K562 (cell line): ENCODE results near the gene BAG1. TPM values are rescaled to one million over a fixed set of nuclear protein-coding genes. Genes with fewer than 3 reads are reported as not detected.

ENCODE experiments used
- ATF3 ChIP-seq, 2 experiments: fragments of 450-650 bp in 1 of 2; sonication (generic) in 1 of 2; formaldehyde crosslinking in 1 of 2; IDR thresholded peaks in 1 of 2; conservative IDR thresholded peaks in 1 of 2; 2 replicates each; pipeline versions ENCODE4 v1.6.1 to v1.8.1; 2016 to 2023; ENCODE audit warnings: mild to moderate bottlenecking in 2 of 2, moderate library complexity in 2 of 2, inconsistent platforms in 1 of 2, missing genetic modification reagents in 1 of 2
- BCL6 ChIP-seq: fragments of 250-450 bp; sonication (Bioruptor Pico); IDR thresholded peaks from 2 replicates; pipeline ENCODE4 v1.4.0; 2020
- CEBPG ChIP-seq, 3 experiments: fragments of 200-800 bp in 1 of 3; sonication (Bioruptor generic) in 1 of 3; sonication (generic) in 1 of 3; formaldehyde crosslinking in 1 of 3; IDR thresholded peaks in 2 of 3; conservative IDR thresholded peaks in 1 of 3; 2 replicates each; pipeline versions ENCODE4 v1.6.1 to v1.8.0; 2016 to 2022; ENCODE audit warnings: missing compliant biosample characterization in 2 of 3, missing genetic modification characterization in 2 of 3, mild to moderate bottlenecking in 1 of 3, missing genetic modification reagents in 1 of 3
- CHD2 ChIP-seq: IDR thresholded peaks from 2 replicates; pipeline ENCODE4 v1.6.1; 2011; ENCODE audit warnings: low read depth, low read length
- DPF2 ChIP-seq: fragments of 450-650 bp; IDR thresholded peaks from 2 replicates; pipeline ENCODE4 v1.6.1; 2016
- EP400 ChIP-seq: fragments of 450-650 bp; IDR thresholded peaks from 2 replicates; pipeline ENCODE4 v1.6.1; 2017; ENCODE audit warnings: antibody characterized with exemption, mild to moderate bottlenecking, moderate library complexity
- FIP1L1 ChIP-seq: fragments of 200-400 bp; formaldehyde crosslinking; IDR thresholded peaks from 2 replicates; pipeline ENCODE4 v1.6.1; 2018; ENCODE audit warnings: mild to moderate bottlenecking, low read depth, low read length; ENCODE audit not compliant: poor library complexity, severe bottlenecking
- HNRNPK ChIP-seq: fragments of 200-400 bp; formaldehyde crosslinking; IDR thresholded peaks from one replicate; pipeline ENCODE4 v1.6.1; 2018; ENCODE audit warnings: mild to moderate bottlenecking, low read depth, low read length; ENCODE audit not compliant: poor library complexity, severe bottlenecking
- KAT7 ChIP-seq: sonication (generic); formaldehyde crosslinking; IDR thresholded peaks from 2 replicates; pipeline ENCODE4 v1.8.0; 2022; ENCODE audit warnings: missing genetic modification reagents, mild to moderate bottlenecking, borderline replicate concordance
- MLLT1 ChIP-seq, 2 experiments: fragments of 450-650 bp; IDR thresholded peaks; 2 replicates each; pipeline ENCODE4 v1.6.1; 2016
- NFRKB ChIP-seq: fragments of 450-650 bp; IDR thresholded peaks from 2 replicates; pipeline ENCODE4 v1.6.1; 2016; ENCODE audit warnings: low read depth
- NKRF ChIP-seq: fragments of 450-650 bp; IDR thresholded peaks from 2 replicates; pipeline ENCODE4 v1.6.1; 2016; ENCODE audit warnings: borderline replicate concordance
- RAD51 ChIP-seq: fragments of 450-650 bp; IDR thresholded peaks from 2 replicates; pipeline ENCODE4 v1.7.1; 2016; ENCODE audit warnings: low read depth, mild to moderate bottlenecking, borderline replicate concordance
- SAP30 ChIP-seq: fragments of 200-600 bp; sonication (generic); IDR thresholded peaks from 2 replicates; pipeline ENCODE4 v1.6.1; 2012; ENCODE audit warnings: borderline replicate concordance, low read depth, mild to moderate bottlenecking, moderate library complexity, low read length, control low read depth, inconsistent platforms; ENCODE audit not compliant: insufficient read depth, poor library complexity, severe bottlenecking
- SMARCA4 ChIP-seq: fragments of 450-650 bp; IDR thresholded peaks from 2 replicates; pipeline ENCODE4 v1.6.1; 2016
- SMARCA5 ChIP-seq: fragments of 450-650 bp; IDR thresholded peaks from 2 replicates; pipeline ENCODE4 v1.6.1; 2016
- SNRNP70 ChIP-seq: fragments of 200-400 bp; formaldehyde crosslinking; optimal IDR thresholded peaks from 2 replicates; pipeline ENCODE3; 2017; ENCODE audit warnings: low read depth, low read length
- STAT5A ChIP-seq: IDR thresholded peaks from 2 replicates; pipeline ENCODE4 v1.6.1; 2012; ENCODE audit warnings: low read length, inconsistent platforms, borderline replicate concordance
- TAF1 ChIP-seq: IDR thresholded peaks from 2 replicates; pipeline ENCODE4 v1.6.1; 2011; ENCODE audit warnings: mild to moderate bottlenecking, low read length, moderate library complexity; ENCODE audit not compliant: insufficient read depth, control insufficient read depth, severe bottlenecking; ENCODE audit errors: extremely low read depth
- UBTF ChIP-seq, 2 experiments: IDR thresholded peaks; 2 replicates each; pipeline ENCODE4 v1.6.1; 2012; ENCODE audit warnings: improper control_type of control experiment in 2 of 2, low read depth in 2 of 2, low read length in 2 of 2, borderline replicate concordance in 1 of 2
- ZNF232 ChIP-seq: sonication (generic); formaldehyde crosslinking; IDR thresholded peaks from 2 replicates; pipeline ENCODE4 v1.8.0; 2022; ENCODE audit warnings: mild to moderate bottlenecking, missing genetic modification reagents
- polyA plus RNA-seq, 8 experiments: library from polyadenylated mRNA; depleted of rRNA in 4 of 8; stranded (reverse) in 5 of 8; unstranded in 3 of 8; fragments of >200 nt; fragmentation: Nextera tagmentation in 2 of 8; fragmentation: Illumina TruSeq in 1 of 8; extraction: Ambion mirVana in 2 of 8; extraction: Trizol in 1 of 8; gene quantifications; 2 replicates each; pipeline versions ENCODE4 v1.2.1 to v1.2.3, GENCODE V29; 2011 to 2014; ENCODE audit warnings: inconsistent platforms in 1 of 8, missing spikeins in 1 of 8
- total RNA-seq, 7 experiments: library from RNA; depleted of rRNA in 6 of 7; stranded (reverse); fragments of >200 nt in 6 of 7; fragmentation: Illumina TruSeq in 2 of 7; extraction: Trizol in 2 of 7; gene quantifications; 2 replicates each; pipeline versions ENCODE4 v1.2.1 to v1.2.3, GENCODE V29; 2011 to 2021; ENCODE audit warnings: low replicate concordance in 1 of 7

Gene BAG1
- total and polyA plus RNA-seq, 9 of the 15 experiments (the other 6 are each of a cell fraction or from before 2014, with no cell fraction given): 9.7 to 106 (median 56.9) TPM

GRCh38 chr9:33264003-33264472 lies 470 bp downstream of the BAG1 start (continued):
- TF ChIP-seq CHD2: no peak
- 0 out of 2 replicates have a peak, but pooled peaks have one; percentile 6 for TF ChIP-seq SMARCA4
- TF ChIP-seq SAP30: peak; percentile 34
- no peak for TF ChIP-seq SNRNP70
- TF ChIP-seq SMARCA5: 0 out of 2 replicates have a peak, but pooled peaks have one; percentile 34
- 0 out of 2 replicates have a peak, but pooled peaks have one; percentile 60 for TF ChIP-seq ZNF232
- TF ChIP-seq RAD51: peak; percentile 82
- peak; percentile 15 for TF ChIP-seq TAF1
- no peak for TF ChIP-seq HNRNPK
- TF ChIP-seq BCL6: no peak
- peak; percentile 29 for TF ChIP-seq FIP1L1
- peak; percentile 45; the same call in 1 of the 2 replicates for TF ChIP-seq NFRKB
- TF ChIP-seq STAT5A: no peak
- TF ChIP-seq KAT7: 0 out of 2 replicates have a peak, but pooled peaks have one; percentile 45
- no peak for TF ChIP-seq ATF3 (IDR thresholded peaks at IDR 0.05)
- no peak for TF ChIP-seq ATF3 (CRISPR knock-in tag; conservative IDR thresholded peaks at IDR 0.05)
- peak; percentile 73 for TF ChIP-seq EP400
- 0 out of 2 replicates have a peak, but pooled peaks have one; percentile 13 for TF ChIP-seq DPF2
- 0 out of 4 replicates have a peak, but pooled peaks of 1 of the 2 experiments have one; percentile 27 for TF ChIP-seq UBTF (IDR thresholded peaks at IDR 0.05; ENCODE audit: borderline replicate concordance in 1 of 2, low read depth in 2 of 2, low read length in 2 of 2)
- TF ChIP-seq CEBPG (CRISPR knock-in tag; IDR thresholded peaks at IDR 0.05): no peak
- no peak for TF ChIP-seq CEBPG (tag; conservative IDR thresholded peaks at IDR 0.05 in 1 of 2, IDR thresholded peaks at IDR 0.05 in 1 of 2)
- 0 out of 4 replicates have a peak, but pooled peaks of 1 of the 2 experiments have one; percentile 11 for TF ChIP-seq MLLT1 (IDR thresholded peaks at IDR 0.05)
- peak; percentile 90 for TF ChIP-seq NKRF
